Astrocyte of the spinal cord (primary cell): ENCODE measurements around the gene PLCH2.

ENCODE experiments used
- DNase-seq: peaks from one replicate; pipeline ENCODE4 v3.0.0; 2011; ENCODE audit warnings: low read depth, low spot score
- H3K4me3 ChIP-seq: 2 replicates; pipeline ENCODE4 v1.5.1; 2011; ENCODE audit warnings: low read depth, mild to moderate bottlenecking, low read length, moderate library complexity
- in situ Hi-C: cut with HindIII; loops from 2 replicates; pipeline ENCODE4 v1.10.0; 2017; ENCODE audit warnings: low sequenced_read_pairs
- TF ChIP-seq, protein P1 (sequence below): IDR thresholded peaks from 2 replicates; pipeline ENCODE4 v1.5.1; 2012; ENCODE audit warnings: low read depth, mild to moderate bottlenecking, low read length, inconsistent platforms

PLCH2 gene

DNA sequence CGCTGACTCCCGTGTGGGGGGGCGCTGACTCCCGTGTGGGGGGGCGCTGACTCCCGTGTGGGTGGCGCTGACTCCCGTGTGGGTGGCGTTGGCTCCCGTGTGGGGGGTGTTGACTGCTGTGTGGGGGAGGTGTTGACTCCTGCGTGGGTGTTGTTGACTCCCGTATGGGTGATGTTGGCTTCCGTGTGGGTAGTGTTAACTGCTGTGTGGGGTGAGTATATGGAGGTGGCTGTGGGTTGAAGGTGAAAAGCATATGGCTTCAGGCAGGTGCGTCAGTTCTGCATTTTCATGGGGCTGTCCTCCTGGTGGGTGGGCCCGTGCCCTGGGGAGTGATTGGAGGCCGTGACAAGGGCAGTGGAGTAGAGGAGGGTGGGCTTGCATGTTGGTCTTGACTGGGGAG, 7.9 kb downstream of the PLCH2 start:
- TF ChIP-seq, protein P1, sequence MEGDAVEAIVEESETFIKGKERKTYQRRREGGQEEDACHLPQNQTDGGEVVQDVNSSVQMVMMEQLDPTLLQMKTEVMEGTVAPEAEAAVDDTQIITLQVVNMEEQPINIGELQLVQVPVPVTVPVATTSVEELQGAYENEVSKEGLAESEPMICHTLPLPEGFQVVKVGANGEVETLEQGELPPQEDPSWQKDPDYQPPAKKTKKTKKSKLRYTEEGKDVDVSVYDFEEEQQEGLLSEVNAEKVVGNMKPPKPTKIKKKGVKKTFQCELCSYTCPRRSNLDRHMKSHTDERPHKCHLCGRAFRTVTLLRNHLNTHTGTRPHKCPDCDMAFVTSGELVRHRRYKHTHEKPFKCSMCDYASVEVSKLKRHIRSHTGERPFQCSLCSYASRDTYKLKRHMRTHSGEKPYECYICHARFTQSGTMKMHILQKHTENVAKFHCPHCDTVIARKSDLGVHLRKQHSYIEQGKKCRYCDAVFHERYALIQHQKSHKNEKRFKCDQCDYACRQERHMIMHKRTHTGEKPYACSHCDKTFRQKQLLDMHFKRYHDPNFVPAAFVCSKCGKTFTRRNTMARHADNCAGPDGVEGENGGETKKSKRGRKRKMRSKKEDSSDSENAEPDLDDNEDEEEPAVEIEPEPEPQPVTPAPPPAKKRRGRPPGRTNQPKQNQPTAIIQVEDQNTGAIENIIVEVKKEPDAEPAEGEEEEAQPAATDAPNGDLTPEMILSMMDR, result no peak
- H3K4me3 ChIP-seq, result no peak overlapping the region
- no peak for DNase-seq
- in situ Hi-C loops, result no loop called here

DNA sequence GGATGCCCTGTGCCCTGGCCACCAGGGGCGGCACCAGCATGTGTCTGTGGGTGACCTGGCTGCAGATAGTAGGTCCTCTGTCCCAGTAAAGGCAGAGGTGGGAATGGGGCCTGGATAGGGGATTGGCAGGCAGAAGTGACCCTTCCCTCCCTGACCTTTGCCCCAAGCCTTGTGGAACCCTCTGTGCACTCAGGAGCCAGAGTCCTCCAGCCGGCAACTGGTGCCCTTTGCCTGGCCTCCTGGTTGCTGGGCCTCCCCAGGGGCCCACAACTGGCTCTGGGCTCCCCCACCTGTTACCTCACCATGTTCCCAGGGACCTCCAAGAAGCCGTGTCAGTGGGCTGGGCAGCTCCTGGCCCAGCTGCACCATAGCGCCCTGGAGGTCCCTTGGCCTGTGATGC, 10.0 kb downstream of the PLCH2 start:
- TF ChIP-seq, protein P1, result no peak
- in situ Hi-C loops, result no loop called here
- H3K4me3 ChIP-seq, result no peak overlapping the region
- DNase-seq, result no peak

DNA sequence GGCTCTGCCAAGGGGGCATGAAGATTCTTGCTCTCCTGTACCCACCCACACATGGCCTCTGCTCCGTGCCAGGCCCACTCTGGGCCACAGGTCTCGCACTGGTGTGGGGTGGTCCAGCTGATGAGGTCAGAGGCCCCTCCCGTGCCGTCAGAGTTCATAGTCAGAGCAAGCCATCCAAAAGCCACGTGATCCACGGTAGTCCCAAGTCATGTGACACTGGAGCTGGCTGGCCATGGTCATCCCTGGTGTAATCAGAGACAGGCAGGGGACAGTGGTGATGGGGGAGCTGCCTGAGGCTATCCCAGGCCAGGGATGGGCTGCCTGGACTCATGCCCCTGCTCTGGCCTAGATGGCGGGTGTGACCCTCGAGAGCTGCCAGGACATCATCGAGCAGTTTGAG, 10.5 kb downstream of the PLCH2 start:
- TF ChIP-seq, protein P1, result no peak
- in situ Hi-C loops, result no loop called here
- DNase-seq, result no peak
- no peak overlapping the region for H3K4me3 ChIP-seq

DNA sequence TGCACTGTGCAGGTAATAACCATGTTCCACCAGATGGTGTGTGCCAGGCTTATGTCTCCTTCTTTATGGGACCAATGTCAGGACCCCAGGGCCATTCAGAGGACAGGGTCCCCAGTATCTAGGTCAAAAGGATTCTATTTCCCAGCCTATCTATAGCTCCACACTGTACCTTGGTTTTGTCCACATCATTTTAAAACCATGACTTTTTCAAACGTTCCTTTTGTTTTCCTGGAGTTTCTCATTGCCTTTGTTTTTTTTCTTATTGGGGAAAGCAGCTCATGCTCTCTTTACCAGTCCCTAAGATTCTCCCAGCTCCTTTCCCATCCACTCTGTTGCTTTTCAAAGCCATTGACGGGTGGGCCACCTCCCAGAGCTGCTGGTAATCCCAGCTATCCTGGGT, 12.6 kb downstream of the PLCH2 start:
- no peak overlapping the region for H3K4me3 ChIP-seq
- in situ Hi-C loops, result no loop called here
- TF ChIP-seq, protein P1, result no peak
- DNase-seq, result no peak

DNA sequence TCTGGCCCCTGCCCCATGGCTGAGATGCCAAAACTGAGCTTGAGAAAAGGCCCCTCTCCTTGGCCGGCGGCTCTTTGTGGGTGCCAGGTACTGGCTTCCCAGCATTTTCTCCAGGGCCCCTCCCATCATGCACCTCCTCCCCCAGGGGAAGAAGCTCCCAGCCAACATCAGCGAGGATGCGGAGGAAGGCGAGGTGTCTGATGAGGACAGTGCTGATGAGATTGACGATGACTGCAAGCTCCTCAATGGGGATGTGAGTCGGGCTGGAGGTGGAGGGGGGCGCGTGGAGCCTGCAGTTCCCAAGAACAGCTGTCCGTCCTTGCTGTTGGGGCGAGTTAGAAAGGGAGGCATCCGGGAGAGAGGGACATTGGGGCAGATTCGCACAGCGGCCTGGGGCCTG, 13.5 kb downstream of the PLCH2 start:
- no peak overlapping the region for H3K4me3 ChIP-seq
- in situ Hi-C loops, result no loop called here
- DNase-seq, result no peak
- TF ChIP-seq, protein P1, result no peak

DNA sequence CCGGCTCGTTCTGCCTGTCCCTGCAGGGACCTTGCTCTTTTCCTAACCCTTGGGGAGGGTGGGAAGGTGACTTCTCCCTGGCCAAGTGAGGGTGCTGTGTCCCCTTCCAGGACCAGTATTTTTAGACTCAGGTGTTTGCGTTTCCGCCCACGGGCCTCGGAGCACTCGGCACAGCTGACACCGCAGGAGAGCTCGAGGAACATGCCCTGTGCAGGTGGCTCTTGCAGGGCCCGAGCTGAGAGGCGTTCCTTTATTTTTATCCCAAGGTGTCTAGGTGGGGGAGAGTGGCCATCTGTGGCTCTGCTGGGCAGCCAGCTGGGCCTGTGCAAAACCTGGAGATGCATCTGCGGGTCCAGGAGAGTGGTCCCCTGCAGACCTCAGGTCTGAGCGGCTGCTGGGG, 16.0 kb downstream of the PLCH2 start:
- TF ChIP-seq, protein P1, result no peak
- no peak for DNase-seq
- H3K4me3 ChIP-seq, result no peak overlapping the region
- in situ Hi-C loops, result no loop called here

DNA sequence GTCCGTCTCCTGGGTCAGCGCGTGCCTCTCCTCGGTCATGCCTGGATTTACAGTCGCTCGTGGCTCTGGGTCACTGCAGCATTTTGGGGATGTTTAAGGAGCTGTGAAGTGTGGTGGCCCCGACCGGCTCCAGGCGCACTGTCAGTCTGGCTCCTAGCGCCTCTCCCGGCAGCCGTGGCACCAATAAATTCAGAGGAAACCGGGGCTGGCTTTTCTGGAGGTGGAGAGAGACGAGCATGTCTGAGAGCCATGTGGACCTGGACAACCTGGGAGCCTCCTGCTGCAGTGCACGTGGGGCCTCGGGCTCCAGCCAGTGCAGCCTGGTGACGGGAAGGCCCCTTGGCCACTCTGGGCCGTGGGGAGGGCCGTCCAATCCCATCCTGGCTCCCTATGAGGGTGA, 17.1 kb downstream of the PLCH2 start:
- H3K4me3 ChIP-seq, result no peak overlapping the region
- DNase-seq, result no peak
- TF ChIP-seq, protein P1, result no peak
- in situ Hi-C loops, result no loop called here
